Measurements from ENCODE around the gene MCL1.

The MCL1 gene

DNA sequence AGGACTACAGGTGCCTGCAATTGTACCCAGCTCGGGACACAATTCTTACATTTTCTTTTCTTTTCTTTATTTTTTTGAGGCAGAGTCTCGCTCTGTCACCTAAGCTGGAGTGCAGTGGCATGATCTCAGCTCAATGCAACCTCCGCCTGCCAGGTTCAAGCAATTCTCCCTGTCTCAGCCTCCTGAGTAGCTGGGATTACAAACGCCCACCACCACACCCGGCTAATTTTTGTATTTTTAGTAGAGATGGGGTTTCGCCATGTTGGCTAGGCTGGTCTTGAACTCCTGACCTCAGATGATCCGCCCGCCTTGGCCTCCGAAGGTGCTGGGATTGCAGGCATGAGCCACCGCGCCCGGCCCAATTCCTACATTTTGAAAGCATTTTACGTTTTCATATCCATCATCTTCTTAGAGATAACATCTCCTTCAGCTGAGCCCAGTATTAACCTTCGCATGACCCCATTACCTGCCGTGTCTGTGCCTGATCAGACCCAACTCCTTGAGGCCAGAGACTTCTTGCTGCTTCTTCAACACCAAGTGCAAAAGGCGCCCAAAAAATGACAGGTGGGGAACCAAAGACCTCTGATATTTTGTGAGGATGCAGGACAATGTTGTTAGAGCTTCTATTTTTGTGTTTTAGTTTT is 33.0 kb downstream of the MCL1 start:
- H3K27ac ChIP-seq = no peak overlapping the region
- no peaks in the 10 kb centered on the region for H4K20me1 ChIP-seq (ENCODE audit: insufficient read depth)
- H3K27me3 ChIP-seq (ENCODE audit: insufficient read depth, low read depth) = peaks cover 20% of the 10 kb centered on the region
- no peak overlapping the region for H2AFZ ChIP-seq (ENCODE audit: low read depth)
- no peak overlapping the region for H3K4me3 ChIP-seq (IDR thresholded peaks at IDR 0.05; ENCODE audit: insufficient read depth, low read depth, low read length)
- H3K4me2 ChIP-seq = no peak overlapping the region
- H3K9ac ChIP-seq = no peak overlapping the region
- TF ChIP-seq, protein P1, sequence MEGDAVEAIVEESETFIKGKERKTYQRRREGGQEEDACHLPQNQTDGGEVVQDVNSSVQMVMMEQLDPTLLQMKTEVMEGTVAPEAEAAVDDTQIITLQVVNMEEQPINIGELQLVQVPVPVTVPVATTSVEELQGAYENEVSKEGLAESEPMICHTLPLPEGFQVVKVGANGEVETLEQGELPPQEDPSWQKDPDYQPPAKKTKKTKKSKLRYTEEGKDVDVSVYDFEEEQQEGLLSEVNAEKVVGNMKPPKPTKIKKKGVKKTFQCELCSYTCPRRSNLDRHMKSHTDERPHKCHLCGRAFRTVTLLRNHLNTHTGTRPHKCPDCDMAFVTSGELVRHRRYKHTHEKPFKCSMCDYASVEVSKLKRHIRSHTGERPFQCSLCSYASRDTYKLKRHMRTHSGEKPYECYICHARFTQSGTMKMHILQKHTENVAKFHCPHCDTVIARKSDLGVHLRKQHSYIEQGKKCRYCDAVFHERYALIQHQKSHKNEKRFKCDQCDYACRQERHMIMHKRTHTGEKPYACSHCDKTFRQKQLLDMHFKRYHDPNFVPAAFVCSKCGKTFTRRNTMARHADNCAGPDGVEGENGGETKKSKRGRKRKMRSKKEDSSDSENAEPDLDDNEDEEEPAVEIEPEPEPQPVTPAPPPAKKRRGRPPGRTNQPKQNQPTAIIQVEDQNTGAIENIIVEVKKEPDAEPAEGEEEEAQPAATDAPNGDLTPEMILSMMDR (conservative IDR thresholded peaks at IDR 0.05; ENCODE audit: low read depth, low read length) = no peak
- peaks cover 12% of the 10 kb centered on the region for H3K4me1 ChIP-seq (ENCODE audit: low read depth, poor library complexity, severe bottlenecking)
- H3K79me2 ChIP-seq (ENCODE audit: insufficient read depth, low read depth) = no peaks in the 10 kb centered on the region
- no peaks in the 10 kb centered on the region for H3K36me3 ChIP-seq (ENCODE audit: insufficient read depth)

- Histone ChIP-seq H4K20me1 (ENCODE audit: insufficient read depth) (no peaks in the 10 kb centered on the region), H3K27ac (no peak overlapping the region), H3K36me3 (ENCODE audit: insufficient read depth) (no peaks in the 10 kb centered on the region), H3K27me3 (ENCODE audit: insufficient read depth, low read depth) (peaks cover 11% of the 10 kb centered on the region), H3K4me1 (ENCODE audit: low read depth, poor library complexity, severe bottlenecking) (peaks cover 12% of the 10 kb centered on the region), H3K4me3 (IDR thresholded peaks at IDR 0.05; ENCODE audit: insufficient read depth, low read depth, low read length) (no peak overlapping the region), H3K4me2 (no peak overlapping the region), H3K9ac (no peak overlapping the region), H2AFZ (ENCODE audit: low read depth) (no peak overlapping the region), H3K79me2 (ENCODE audit: insufficient read depth, low read depth) (no peaks in the 10 kb centered on the region)
- TF ChIP-seq, protein P1 (conservative IDR thresholded peaks at IDR 0.05; ENCODE audit: low read depth, low read length) = no peak
These were observed 33.9 kb downstream of the MCL1 start for GRCh38 chr1:150545486-150546032.

DNA sequence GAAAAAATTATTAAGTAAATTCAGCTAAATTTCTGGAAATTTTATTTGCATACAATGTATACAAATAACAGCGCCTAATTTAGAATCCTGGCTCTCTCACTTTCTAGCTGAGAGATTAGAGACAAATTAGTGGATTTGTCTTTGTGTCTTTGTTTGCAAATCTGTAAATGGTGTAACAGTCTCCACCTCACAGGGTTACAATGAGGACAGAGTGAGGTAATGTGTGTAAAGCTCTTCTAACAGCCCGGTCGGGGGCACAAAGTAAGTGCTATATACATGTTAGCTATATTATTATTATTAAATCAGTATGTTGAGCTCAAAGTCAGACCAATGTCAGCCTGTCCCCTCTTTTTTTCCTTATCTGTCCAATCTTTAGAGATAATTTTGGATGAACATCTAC is 35.2 kb downstream of the MCL1 start:
- Histone ChIP-seq H3K9ac (no peak overlapping the region), H3K79me2 (ENCODE audit: insufficient read depth, low read depth) (no peaks in the 10 kb centered on the region), H3K4me2 (no peak overlapping the region), H3K36me3 (ENCODE audit: insufficient read depth) (no peaks in the 10 kb centered on the region), H3K4me1 (ENCODE audit: low read depth, poor library complexity, severe bottlenecking) (peaks cover 12% of the 10 kb centered on the region), H4K20me1 (ENCODE audit: insufficient read depth) (no peaks in the 10 kb centered on the region), H2AFZ (ENCODE audit: low read depth) (no peak overlapping the region), H3K4me3 (IDR thresholded peaks at IDR 0.05; ENCODE audit: insufficient read depth, low read depth, low read length) (no peak overlapping the region), H3K27ac (no peak overlapping the region), H3K27me3 (ENCODE audit: insufficient read depth, low read depth) (no peaks in the 10 kb centered on the region; the same call in 1 of the 2 replicates)
- TF ChIP-seq, protein P1 (conservative IDR thresholded peaks at IDR 0.05; ENCODE audit: low read depth, low read length) = no peak

DNA sequence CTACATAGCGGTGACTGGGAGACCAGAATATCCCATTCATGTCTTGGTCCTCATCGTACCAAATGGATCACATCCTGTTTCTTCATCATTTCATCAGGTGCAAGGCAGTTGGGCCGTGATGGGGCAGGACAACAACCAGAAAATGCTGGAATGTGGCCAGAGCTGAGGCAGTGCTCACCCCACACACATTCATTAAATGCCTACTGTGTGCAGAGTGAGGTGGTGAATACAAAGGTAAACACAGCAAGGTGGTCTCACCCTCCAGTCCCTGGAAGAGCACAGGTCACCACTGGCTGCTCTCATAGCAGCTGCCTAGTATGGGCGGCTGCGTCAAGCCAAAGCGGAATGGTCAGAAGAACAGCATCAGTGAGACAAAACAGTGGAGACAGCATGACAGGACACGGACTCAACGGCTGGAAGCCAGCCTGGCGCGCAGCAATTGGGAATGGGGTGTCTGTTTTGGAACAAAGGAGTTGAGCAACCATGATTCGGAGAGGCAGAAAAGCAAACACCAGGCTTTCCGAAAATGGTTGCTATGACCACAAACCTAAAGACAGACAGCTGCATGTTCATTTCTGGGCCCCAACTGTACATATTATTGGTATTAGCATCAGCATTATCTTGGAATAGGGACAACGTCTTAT is 35.8 kb downstream of the MCL1 start:
- H3K4me1 ChIP-seq (ENCODE audit: low read depth, poor library complexity, severe bottlenecking) = peaks cover 11% of the 10 kb centered on the region
- H3K4me3 ChIP-seq (IDR thresholded peaks at IDR 0.05; ENCODE audit: insufficient read depth, low read depth, low read length) = no peak overlapping the region
- TF ChIP-seq, protein P1 (conservative IDR thresholded peaks at IDR 0.05; ENCODE audit: low read depth, low read length) = no peak
- H3K36me3 ChIP-seq (ENCODE audit: insufficient read depth) = no peaks in the 10 kb centered on the region
- no peaks in the 10 kb centered on the region for H4K20me1 ChIP-seq (ENCODE audit: insufficient read depth)
- H2AFZ ChIP-seq (ENCODE audit: low read depth) = no peak overlapping the region
- no peak overlapping the region for H3K9ac ChIP-seq
- H3K79me2 ChIP-seq (ENCODE audit: insufficient read depth, low read depth) = no peaks in the 10 kb centered on the region
- no peaks in the 10 kb centered on the region; the same call in 1 of the 2 replicates for H3K27me3 ChIP-seq (ENCODE audit: insufficient read depth, low read depth)
- H3K4me2 ChIP-seq = no peak overlapping the region
- no peak overlapping the region for H3K27ac ChIP-seq

All from KMS-11 (cell line).